ENCODE results near the gene KCNE4.
A peak's percentile ranks its signal among the peaks of the same experiment; 100 is the strongest.

Gene KCNE4

DNA sequence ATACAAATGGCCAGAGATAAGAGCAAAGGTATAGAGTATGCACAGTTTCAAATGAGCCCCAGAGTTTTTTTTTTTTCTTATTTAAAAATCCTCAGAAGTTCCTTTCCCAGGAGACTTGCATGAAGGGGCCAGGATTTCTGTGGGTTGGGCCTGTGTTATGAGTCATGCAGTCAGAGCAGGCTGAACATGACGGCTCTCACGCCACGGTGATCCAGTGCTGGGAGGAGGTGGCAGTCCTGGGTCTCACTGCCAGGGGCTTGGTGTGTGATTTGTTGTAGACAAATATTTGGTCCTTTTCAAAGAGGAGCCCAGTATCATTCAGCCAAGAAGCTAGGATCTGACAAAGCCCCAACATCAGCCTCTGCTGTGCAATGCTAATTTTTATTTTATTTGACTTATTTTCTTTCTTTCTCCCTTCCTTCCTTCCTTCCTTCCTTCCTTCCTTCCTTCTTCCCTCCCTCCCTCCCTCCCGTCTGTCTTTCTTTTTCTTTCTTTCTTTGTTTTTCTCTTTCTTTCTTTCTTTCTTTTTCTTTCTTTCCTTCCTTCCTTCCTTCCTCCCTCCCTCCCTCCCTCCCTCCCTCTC, 10.4 kb upstream of the KCNE4 start:
- DNase-seq (ENCODE audit: low read depth, low spot score): peak; percentile 28
- no peak for TF ChIP-seq SUZ12 (IDR thresholded peaks at IDR 0.05; ENCODE audit: extremely low read depth, insufficient read depth, insufficient read length)
- TF ChIP-seq YY1 (IDR thresholded peaks at IDR 0.05; ENCODE audit: insufficient read depth, insufficient read length): no peak
- no peak for TF ChIP-seq ZNF274 (IDR thresholded peaks at IDR 0.05; ENCODE audit: low read depth, low read length)

DNA sequence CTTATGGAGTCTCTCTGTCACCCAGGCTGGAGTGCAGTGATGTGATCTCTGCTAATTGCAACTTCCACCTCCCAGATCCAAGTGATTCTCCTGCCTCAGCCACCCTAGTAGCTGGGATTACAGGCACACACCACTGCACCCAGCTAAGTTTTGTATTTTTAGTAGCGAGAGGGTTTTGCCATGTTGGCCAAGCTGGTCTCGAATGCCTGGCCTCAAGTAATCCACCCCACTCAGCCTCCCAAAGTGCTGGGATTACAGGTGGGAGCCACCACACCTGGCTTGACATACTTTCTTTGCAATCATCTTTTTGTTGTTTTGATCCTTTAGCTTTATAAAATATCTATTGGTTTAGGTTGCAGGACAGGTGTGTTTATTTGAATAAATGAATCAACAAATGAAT, 9.7 kb upstream of the KCNE4 start:
- TF ChIP-seq ZNF274 (IDR thresholded peaks at IDR 0.05; ENCODE audit: low read depth, low read length): no peak
- TF ChIP-seq YY1 (IDR thresholded peaks at IDR 0.05; ENCODE audit: insufficient read depth, insufficient read length): no peak
- TF ChIP-seq SUZ12 (IDR thresholded peaks at IDR 0.05; ENCODE audit: extremely low read depth, insufficient read depth, insufficient read length): no peak
- no peaks in the 10 kb centered on the region for H3K36me3 ChIP-seq (ENCODE audit: insufficient read depth, insufficient read length, low read length)
- H3K9ac ChIP-seq (ENCODE audit: insufficient read length, low read depth): no peak overlapping the region
- H3K27me3 ChIP-seq (ENCODE audit: insufficient read depth, insufficient read length): no peaks in the 10 kb centered on the region
- H3K4me3 ChIP-seq (ENCODE audit: insufficient read length, low read depth): no peak overlapping the region
- DNase-seq (ENCODE audit: low read depth, low spot score): no peak
- no peaks in the 10 kb centered on the region for H3K4me1 ChIP-seq (ENCODE audit: insufficient read depth, insufficient read length)
- no peaks in the 10 kb centered on the region for H3K9me3 ChIP-seq (ENCODE audit: insufficient read depth, low read length)

More for the DNA sequence above, 10.4 kb upstream of the KCNE4 start:
- H3K4me1 ChIP-seq (ENCODE audit: insufficient read depth, insufficient read length): no peaks in the 10 kb centered on the region
- H3K36me3 ChIP-seq (ENCODE audit: insufficient read depth, insufficient read length, low read length): no peaks in the 10 kb centered on the region
- H3K27me3 ChIP-seq (ENCODE audit: insufficient read depth, insufficient read length): no peaks in the 10 kb centered on the region
- H3K9ac ChIP-seq (ENCODE audit: insufficient read length, low read depth): peak overlapping the region; percentile 24
- no peak overlapping the region for H3K4me3 ChIP-seq (ENCODE audit: insufficient read length, low read depth)
- no peaks in the 10 kb centered on the region for H3K9me3 ChIP-seq (ENCODE audit: insufficient read depth, low read length)

- H3K36me3 ChIP-seq (ENCODE audit: insufficient read depth, insufficient read length, low read length): no peaks in the 10 kb centered on the region
- H3K4me1 ChIP-seq (ENCODE audit: insufficient read depth, insufficient read length): no peaks in the 10 kb centered on the region
- no peak overlapping the region for H3K4me3 ChIP-seq (ENCODE audit: insufficient read length, low read depth)
- H3K27me3 ChIP-seq (ENCODE audit: insufficient read depth, insufficient read length): no peaks in the 10 kb centered on the region
- TF ChIP-seq YY1 (IDR thresholded peaks at IDR 0.05; ENCODE audit: insufficient read depth, insufficient read length) (no peak), SUZ12 (IDR thresholded peaks at IDR 0.05; ENCODE audit: extremely low read depth, insufficient read depth, insufficient read length) (no peak), ZNF274 (IDR thresholded peaks at IDR 0.05; ENCODE audit: low read depth, low read length) (no peak)
- DNase-seq (ENCODE audit: low read depth, low spot score): no peak
- H3K9ac ChIP-seq (ENCODE audit: insufficient read length, low read depth): no peak overlapping the region
- H3K9me3 ChIP-seq (ENCODE audit: insufficient read depth, low read length): no peaks in the 10 kb centered on the region
Measured at GRCh38 chr2:223042704-223043118, 9.3 kb upstream of the KCNE4 start.

GRCh38 chr2:223043164-223043941, 8.6 kb upstream of the KCNE4 start:
- Histone ChIP-seq H3K4me1 (ENCODE audit: insufficient read depth, insufficient read length) (no peaks in the 10 kb centered on the region), H3K27me3 (ENCODE audit: insufficient read depth, insufficient read length) (no peaks in the 10 kb centered on the region), H3K9ac (ENCODE audit: insufficient read length, low read depth) (no peak overlapping the region), H3K4me3 (ENCODE audit: insufficient read length, low read depth) (no peak overlapping the region), H3K36me3 (ENCODE audit: insufficient read depth, insufficient read length, low read length) (no peaks in the 10 kb centered on the region), H3K9me3 (ENCODE audit: insufficient read depth, low read length) (no peaks in the 10 kb centered on the region)
- TF ChIP-seq ZNF274 (IDR thresholded peaks at IDR 0.05; ENCODE audit: low read depth, low read length) (no peak), YY1 (IDR thresholded peaks at IDR 0.05; ENCODE audit: insufficient read depth, insufficient read length) (no peak), SUZ12 (IDR thresholded peaks at IDR 0.05; ENCODE audit: extremely low read depth, insufficient read depth, insufficient read length) (no peak)
- DNase-seq (ENCODE audit: low read depth, low spot score): no peak

DNA sequence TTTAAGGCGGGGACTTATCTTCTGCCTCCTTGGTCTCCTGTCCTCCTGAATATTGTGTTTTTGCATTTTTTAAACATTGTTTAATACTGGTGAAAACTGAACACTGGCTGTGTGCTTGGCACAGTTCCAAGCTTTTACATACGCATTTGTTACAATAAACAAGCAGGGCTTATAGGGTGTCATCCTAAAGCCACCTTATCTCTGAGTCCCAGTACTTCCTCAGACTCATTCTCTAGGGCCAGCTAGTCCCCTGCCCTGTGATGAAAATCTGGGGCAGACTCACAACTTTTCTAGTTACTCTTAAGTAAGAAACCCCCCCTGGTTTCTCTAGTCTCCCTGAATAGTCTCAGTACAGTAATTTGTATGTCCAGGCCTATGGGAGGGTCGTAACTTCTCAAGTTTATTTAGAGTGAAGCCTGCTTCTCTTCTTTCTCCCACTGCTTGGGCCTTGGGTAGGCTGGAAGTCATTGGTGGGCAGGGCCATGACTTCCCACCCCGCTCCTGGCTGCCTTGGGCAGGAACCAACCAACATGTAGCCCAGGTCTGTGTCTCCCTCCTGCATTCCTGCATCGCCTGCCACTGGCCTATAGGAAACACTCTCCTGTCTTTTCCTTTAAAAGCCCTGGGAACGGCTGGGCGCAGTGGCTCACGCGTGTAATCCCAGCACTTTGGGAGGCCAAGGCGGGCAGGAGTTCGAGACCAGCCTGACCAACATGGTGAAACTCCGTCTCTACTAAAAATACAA, 7.7 kb upstream of the KCNE4 start:
- H3K4me3 ChIP-seq (ENCODE audit: insufficient read length, low read depth): no peak overlapping the region

DNA sequence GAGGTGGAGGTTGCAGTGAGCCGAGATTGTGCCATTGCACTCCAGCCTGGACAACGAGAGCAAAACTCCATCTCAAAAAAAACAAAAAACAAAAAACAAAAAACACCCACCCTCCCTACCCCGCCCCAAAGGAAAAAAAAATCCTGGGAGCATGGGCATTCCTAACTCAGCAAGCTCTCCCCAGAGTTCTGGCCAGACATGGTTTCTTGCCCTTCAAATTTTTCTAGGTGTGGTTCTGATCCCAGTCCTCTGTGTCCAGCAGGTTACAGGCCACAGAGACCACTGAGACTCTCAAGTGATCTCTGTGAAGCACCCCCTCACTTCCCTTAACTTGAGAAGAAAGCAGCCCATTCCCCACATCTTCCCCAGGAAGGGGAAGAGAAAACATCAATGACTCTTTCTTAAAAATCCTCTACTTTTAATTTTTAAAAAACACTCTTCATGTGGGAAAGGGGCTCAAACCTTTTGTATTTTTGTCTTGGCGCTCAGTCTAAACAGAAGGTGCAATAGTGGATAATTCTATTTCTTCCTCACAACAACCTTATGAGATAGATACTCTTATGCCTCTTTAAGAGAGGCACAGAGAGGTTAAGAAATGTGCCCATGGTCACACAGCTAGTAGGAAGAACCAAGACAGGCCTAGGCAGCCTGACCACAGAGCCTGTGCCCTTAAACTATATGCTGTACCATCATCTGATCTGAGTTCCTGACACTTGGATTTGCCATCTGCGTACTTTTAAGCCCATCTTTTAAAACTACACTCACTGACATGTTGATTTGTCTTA, 6.9 kb upstream of the KCNE4 start:
- TF ChIP-seq SUZ12 (IDR thresholded peaks at IDR 0.05; ENCODE audit: extremely low read depth, insufficient read depth, insufficient read length): no peak
- no peak for TF ChIP-seq ZNF274 (IDR thresholded peaks at IDR 0.05; ENCODE audit: low read depth, low read length)
- no peak for TF ChIP-seq YY1 (IDR thresholded peaks at IDR 0.05; ENCODE audit: insufficient read depth, insufficient read length)
- no peaks in the 10 kb centered on the region for H3K27me3 ChIP-seq (ENCODE audit: insufficient read depth, insufficient read length)
- H3K9ac ChIP-seq (ENCODE audit: insufficient read length, low read depth): no peak overlapping the region
- no peak overlapping the region for H3K4me3 ChIP-seq (ENCODE audit: insufficient read length, low read depth)
- H3K9me3 ChIP-seq (ENCODE audit: insufficient read depth, low read length): no peaks in the 10 kb centered on the region
- H3K36me3 ChIP-seq (ENCODE audit: insufficient read depth, insufficient read length, low read length): no peaks in the 10 kb centered on the region
- no peaks in the 10 kb centered on the region for H3K4me1 ChIP-seq (ENCODE audit: insufficient read depth, insufficient read length)
- DNase-seq (ENCODE audit: low read depth, low spot score): no peak

More for the DNA sequence above, 7.7 kb upstream of the KCNE4 start:
- no peaks in the 10 kb centered on the region for H3K9me3 ChIP-seq (ENCODE audit: insufficient read depth, low read length)
- H3K4me1 ChIP-seq (ENCODE audit: insufficient read depth, insufficient read length): no peaks in the 10 kb centered on the region
- DNase-seq (ENCODE audit: low read depth, low spot score): no peak
- no peaks in the 10 kb centered on the region for H3K36me3 ChIP-seq (ENCODE audit: insufficient read depth, insufficient read length, low read length)
- TF ChIP-seq SUZ12 (IDR thresholded peaks at IDR 0.05; ENCODE audit: extremely low read depth, insufficient read depth, insufficient read length) (no peak), YY1 (IDR thresholded peaks at IDR 0.05; ENCODE audit: insufficient read depth, insufficient read length) (no peak), ZNF274 (IDR thresholded peaks at IDR 0.05; ENCODE audit: low read depth, low read length) (no peak)
- no peaks in the 10 kb centered on the region for H3K27me3 ChIP-seq (ENCODE audit: insufficient read depth, insufficient read length)
- H3K9ac ChIP-seq (ENCODE audit: insufficient read length, low read depth): no peak overlapping the region

Data from NT2/D1 (cell line).